SJCRH30 (cell line): ENCODE results near the gene MPC1. TPM values are rescaled to one million over a fixed set of nuclear protein-coding genes. Genes with fewer than 3 reads are reported as not detected.
"Not testable (repeated sequence)": the region's sequence is repeated elsewhere in the genome, so short reads cannot be mapped to it uniquely, and the experiment has no call there.

Source experiments
- DNase-seq, 2 experiments: peaks; one replicate each; pipeline ENCODE4 v3.0.0-alpha.2; 2015 to 2020
- H3K27ac ChIP-seq: fragments of 250-450 bp; sonication (Bioruptor Pico); 2 replicates; pipeline ENCODE4 v1.5.1; 2020; ENCODE audit warnings: mild to moderate bottlenecking, moderate library complexity
- H3K27me3 ChIP-seq: fragments of 250-450 bp; sonication (Bioruptor Pico); 2 replicates; pipeline ENCODE4 v1.5.1; 2020; ENCODE audit warnings: mild to moderate bottlenecking, moderate library complexity
- H3K36me3 ChIP-seq: fragments of 250-450 bp; sonication (Bioruptor Pico); 2 replicates; pipeline ENCODE4 v1.5.1; 2020; ENCODE audit warnings: mild to moderate bottlenecking, moderate library complexity
- H3K4me1 ChIP-seq: fragments of 250-450 bp; sonication (Bioruptor Pico); 2 replicates; pipeline ENCODE4 v1.5.1; 2020; ENCODE audit warnings: mild to moderate bottlenecking, moderate library complexity
- H3K4me3 ChIP-seq: fragments of 250-450 bp; sonication (Bioruptor Pico); 2 replicates; pipeline ENCODE4 v1.5.1; 2020; ENCODE audit warnings: mild to moderate bottlenecking, moderate library complexity
- H3K9me3 ChIP-seq: fragments of 250-450 bp; sonication (Bioruptor Pico); replicated peaks from 2 replicates; pipeline ENCODE4 v1.5.1; 2020; ENCODE audit warnings: mild to moderate bottlenecking, moderate library complexity
- total RNA-seq: library from RNA; depleted of rRNA; stranded (reverse); fragments of >200 nt; shearing (Covaris generic); gene quantifications from 2 replicates; pipeline ENCODE4 v1.2.3, GENCODE V29; 2014

Gene MPC1
- total RNA-seq, 1 experiment from 2014 or later: 89.2 TPM

- Histone ChIP-seq H3K36me3 (no peaks in the 10 kb centered on the region), H3K4me1 (no peaks in the 10 kb centered on the region), H3K27ac (no peak overlapping the region), H3K4me3 (no peak overlapping the region), H3K9me3 (no peaks in the 10 kb centered on the region), H3K27me3 (no peaks in the 10 kb centered on the region)
- no peak for DNase-seq
Measured at GRCh38 chr6:166379103-166379586, 3.6 kb downstream of the MPC1 start.

GRCh38 chr6:166377721-166378120 is 5.0 kb downstream of the MPC1 start:
- Histone ChIP-seq H3K36me3 (no peaks in the 10 kb centered on the region), H3K27me3 (no peaks in the 10 kb centered on the region), H3K4me1 (no peaks in the 10 kb centered on the region), H3K9me3 (no peaks in the 10 kb centered on the region), H3K4me3 (no peak overlapping the region), H3K27ac (no peak overlapping the region)
- DNase-seq: no peak

- Histone ChIP-seq H3K27ac (no peak overlapping the region), H3K4me1 (no peaks in the 10 kb centered on the region), H3K4me3 (no peak overlapping the region), H3K36me3 (no peaks in the 10 kb centered on the region), H3K27me3 (no peaks in the 10 kb centered on the region), H3K9me3 (no peaks in the 10 kb centered on the region)
- no peak for DNase-seq
Measured at GRCh38 chr6:166375013-166375412, 7.7 kb downstream of the MPC1 start.

GRCh38 chr6:166370489-166370888 is 12.3 kb downstream of the MPC1 start:
- H3K27ac ChIP-seq: no peak overlapping the region
- H3K4me1 ChIP-seq: no peaks in the 10 kb centered on the region
- no peak overlapping the region for H3K4me3 ChIP-seq
- H3K27me3 ChIP-seq: no peaks in the 10 kb centered on the region
- H3K9me3 ChIP-seq: no peaks in the 10 kb centered on the region
- no peak for DNase-seq
- H3K36me3 ChIP-seq: no peaks in the 10 kb centered on the region; the same call in 1 of the 2 replicates

GRCh38 chr6:166369782-166370181 is 13.0 kb downstream of the MPC1 start:
- Histone ChIP-seq H3K27ac (no peak overlapping the region), H3K36me3 (peaks cover 5% of the 10 kb centered on the region), H3K27me3 (no peaks in the 10 kb centered on the region), H3K4me1 (no peaks in the 10 kb centered on the region), H3K4me3 (no peak overlapping the region), H3K9me3 (no peaks in the 10 kb centered on the region)
- no peak for DNase-seq

- H3K27me3 ChIP-seq: no peaks in the 10 kb centered on the region
- no peak for DNase-seq
- peaks cover 10% of the 10 kb centered on the region for H3K36me3 ChIP-seq
- no peak overlapping the region for H3K27ac ChIP-seq
- no peaks in the 10 kb centered on the region for H3K4me1 ChIP-seq
- H3K4me3 ChIP-seq: no peak overlapping the region
- no peaks in the 10 kb centered on the region for H3K9me3 ChIP-seq
Measured at GRCh38 chr6:166366921-166367320, 15.8 kb downstream of the MPC1 start.

- H3K27ac ChIP-seq: no peak overlapping the region
- H3K4me3 ChIP-seq: no peak overlapping the region
- no peaks in the 10 kb centered on the region for H3K27me3 ChIP-seq
- peaks cover 10% of the 10 kb centered on the region for H3K36me3 ChIP-seq
- DNase-seq: no peak
- no peaks in the 10 kb centered on the region for H3K9me3 ChIP-seq
- H3K4me1 ChIP-seq: peaks cover 7% of the 10 kb centered on the region; the same call in 1 of the 2 replicates
Measured at GRCh38 chr6:166365806-166366205, 16.9 kb downstream of the MPC1 start.

- DNase-seq: no peak
- no peak overlapping the region for H3K27ac ChIP-seq
- no peaks in the 10 kb centered on the region for H3K9me3 ChIP-seq
- no peak overlapping the region for H3K4me3 ChIP-seq
- peaks cover 10% of the 10 kb centered on the region for H3K36me3 ChIP-seq
- no peaks in the 10 kb centered on the region for H3K27me3 ChIP-seq
- peaks cover 13% of the 10 kb centered on the region for H3K4me1 ChIP-seq
Measured at GRCh38 chr6:166365221-166365620, 17.5 kb downstream of the MPC1 start.

- peaks cover 16% of the 10 kb centered on the region for H3K4me1 ChIP-seq
- DNase-seq: no peak
- peaks cover 10% of the 10 kb centered on the region for H3K36me3 ChIP-seq
- H3K9me3 ChIP-seq: no peaks in the 10 kb centered on the region
- H3K27me3 ChIP-seq: no peaks in the 10 kb centered on the region
- H3K27ac ChIP-seq: no peak overlapping the region
- no peak overlapping the region for H3K4me3 ChIP-seq
Measured at GRCh38 chr6:166364456-166364855, 18.3 kb downstream of the MPC1 start.

- not testable (repeated sequence) for H3K4me3 ChIP-seq, H3K27me3 ChIP-seq, H3K27ac ChIP-seq, DNase-seq, H3K9me3 ChIP-seq
- Histone ChIP-seq H3K4me1 (peaks cover 16% of the 10 kb centered on the region), H3K36me3 (peaks cover 10% of the 10 kb centered on the region)
Measured at GRCh38 chr6:166362427-166362826, 20.3 kb downstream of the MPC1 start.

GRCh38 chr6:166361077-166361429 is 21.7 kb downstream of the MPC1 start:
- Histone ChIP-seq H3K36me3 (peaks cover 10% of the 10 kb centered on the region), H3K4me1 (peaks cover 16% of the 10 kb centered on the region), H3K27me3 (no peaks in the 10 kb centered on the region), H3K9me3 (no peaks in the 10 kb centered on the region), H3K4me3 (no peak overlapping the region), H3K27ac (no peak overlapping the region)
- DNase-seq: peak; percentile 55 to 60

GRCh38 chr6:166360243-166361076 is 22.3 kb downstream of the MPC1 start:
- peak; percentile 73 to 76 for DNase-seq
- Histone ChIP-seq H3K9me3 (no peaks in the 10 kb centered on the region), H3K27ac (no peak overlapping the region)

GRCh38 chr6:166355552-166355951 is 27.2 kb downstream of the MPC1 start:
- H3K27ac ChIP-seq: no peak overlapping the region
- no peak for DNase-seq
- H3K4me3 ChIP-seq: no peak overlapping the region
- H3K36me3 ChIP-seq: no peaks in the 10 kb centered on the region
- H3K9me3 ChIP-seq: no peaks in the 10 kb centered on the region
- no peaks in the 10 kb centered on the region for H3K27me3 ChIP-seq
- peaks cover 9% of the 10 kb centered on the region for H3K4me1 ChIP-seq

More at GRCh38 chr6:166360243-166361076, 22.3 kb downstream of the MPC1 start:
- Histone ChIP-seq H3K4me3 (no peak overlapping the region), H3K4me1 (peaks cover 16% of the 10 kb centered on the region), H3K27me3 (no peaks in the 10 kb centered on the region), H3K36me3 (peaks cover 10% of the 10 kb centered on the region)

GRCh38 chr6:166354965-166355364 is 27.8 kb downstream of the MPC1 start:
- Histone ChIP-seq H3K4me3 (no peak overlapping the region), H3K27ac (no peak overlapping the region), H3K9me3 (no peaks in the 10 kb centered on the region), H3K4me1 (peaks cover 3% of the 10 kb centered on the region), H3K36me3 (no peaks in the 10 kb centered on the region), H3K27me3 (no peaks in the 10 kb centered on the region)
- DNase-seq: no peak

- H3K27ac ChIP-seq: no peak overlapping the region
- no peaks in the 10 kb centered on the region for H3K27me3 ChIP-seq
- H3K4me3 ChIP-seq: no peak overlapping the region
- 0 out of 2 replicates have a peak, but pooled peaks cover 2% of the 10 kb centered on the region for H3K4me1 ChIP-seq
- no peaks in the 10 kb centered on the region for H3K36me3 ChIP-seq
- DNase-seq: no peak
- H3K9me3 ChIP-seq: no peaks in the 10 kb centered on the region
Measured at GRCh38 chr6:166354143-166354542, 28.6 kb downstream of the MPC1 start.

- H3K36me3 ChIP-seq: no peaks in the 10 kb centered on the region
- H3K9me3 ChIP-seq: no peaks in the 10 kb centered on the region
- H3K27me3 ChIP-seq: no peaks in the 10 kb centered on the region
- no peak for DNase-seq
- no peak overlapping the region for H3K27ac ChIP-seq
- no peak overlapping the region for H3K4me3 ChIP-seq
- H3K4me1 ChIP-seq: 0 out of 2 replicates have a peak, but pooled peaks cover 2% of the 10 kb centered on the region
Measured at GRCh38 chr6:166353507-166353906, 29.2 kb downstream of the MPC1 start.
